SK-N-SH (cell line): ENCODE measurements around the gene TKTL1. TPM values are rescaled to one million over a fixed set of nuclear protein-coding genes. Genes with fewer than 3 reads are reported as not detected.

Experiments used
- GABPA ChIP-seq: IDR thresholded peaks from 2 replicates; pipeline ENCODE4 v1.4.0; 2012; ENCODE audit warnings: low read depth, mild to moderate bottlenecking
- GATA2 ChIP-seq: sonication (generic); formaldehyde crosslinking; IDR thresholded peaks from 2 replicates; pipeline ENCODE4 v1.5.0; 2020; ENCODE audit warnings: mild to moderate bottlenecking, missing genetic modification reagents
- JUND ChIP-seq: IDR thresholded peaks from 2 replicates; pipeline ENCODE4 v1.4.0; 2012
- MAX ChIP-seq: IDR thresholded peaks from 2 replicates; pipeline ENCODE4 v1.4.0; 2012; ENCODE audit warnings: low read depth
- NRF1 ChIP-seq: IDR thresholded peaks from 2 replicates; pipeline ENCODE4 v1.6.1; 2012; ENCODE audit warnings: low read depth, mild to moderate bottlenecking, low read length
- RAD21 ChIP-seq: IDR thresholded peaks from 2 replicates; pipeline ENCODE4 v1.6.1; 2012; ENCODE audit warnings: mild to moderate bottlenecking, low read length
- RXRA ChIP-seq: IDR thresholded peaks from 2 replicates; pipeline ENCODE4 v1.4.0; 2012; ENCODE audit warnings: low read depth, mild to moderate bottlenecking, borderline replicate concordance
- SIN3A ChIP-seq: IDR thresholded peaks from 2 replicates; pipeline ENCODE4 v1.6.1; 2012; ENCODE audit warnings: low read depth, mild to moderate bottlenecking, low read length, moderate library complexity, borderline replicate concordance
- TAF1 ChIP-seq: IDR thresholded peaks from 2 replicates; pipeline ENCODE4 v1.6.1; 2012; ENCODE audit warnings: low read depth, mild to moderate bottlenecking, low read length, moderate library complexity, borderline replicate concordance
- polyA plus RNA-seq, 3 experiments: library from polyadenylated mRNA; depleted of rRNA; stranded (reverse); fragments of >200 nt; gene quantifications; 2 replicates each; pipeline ENCODE4 v1.2.3, GENCODE V29; 2012
- TF ChIP-seq, protein P1 (sequence below): IDR thresholded peaks from 2 replicates; pipeline ENCODE4 v1.6.1; 2012; ENCODE audit warnings: mild to moderate bottlenecking, low read depth, low read length, moderate library complexity
- TF ChIP-seq, protein P2 (sequence below): IDR thresholded peaks from 2 replicates; pipeline ENCODE4; 2012
- TF ChIP-seq, protein P3 (sequence below): IDR thresholded peaks from 2 replicates; pipeline ENCODE4 v1.4.0; 2012; ENCODE audit warnings: low read depth, borderline replicate concordance

The TKTL1 gene
- polyA plus RNA-seq, 1 of the 3 experiments (the other 2 are of a cell fraction) = not detected

DNA sequence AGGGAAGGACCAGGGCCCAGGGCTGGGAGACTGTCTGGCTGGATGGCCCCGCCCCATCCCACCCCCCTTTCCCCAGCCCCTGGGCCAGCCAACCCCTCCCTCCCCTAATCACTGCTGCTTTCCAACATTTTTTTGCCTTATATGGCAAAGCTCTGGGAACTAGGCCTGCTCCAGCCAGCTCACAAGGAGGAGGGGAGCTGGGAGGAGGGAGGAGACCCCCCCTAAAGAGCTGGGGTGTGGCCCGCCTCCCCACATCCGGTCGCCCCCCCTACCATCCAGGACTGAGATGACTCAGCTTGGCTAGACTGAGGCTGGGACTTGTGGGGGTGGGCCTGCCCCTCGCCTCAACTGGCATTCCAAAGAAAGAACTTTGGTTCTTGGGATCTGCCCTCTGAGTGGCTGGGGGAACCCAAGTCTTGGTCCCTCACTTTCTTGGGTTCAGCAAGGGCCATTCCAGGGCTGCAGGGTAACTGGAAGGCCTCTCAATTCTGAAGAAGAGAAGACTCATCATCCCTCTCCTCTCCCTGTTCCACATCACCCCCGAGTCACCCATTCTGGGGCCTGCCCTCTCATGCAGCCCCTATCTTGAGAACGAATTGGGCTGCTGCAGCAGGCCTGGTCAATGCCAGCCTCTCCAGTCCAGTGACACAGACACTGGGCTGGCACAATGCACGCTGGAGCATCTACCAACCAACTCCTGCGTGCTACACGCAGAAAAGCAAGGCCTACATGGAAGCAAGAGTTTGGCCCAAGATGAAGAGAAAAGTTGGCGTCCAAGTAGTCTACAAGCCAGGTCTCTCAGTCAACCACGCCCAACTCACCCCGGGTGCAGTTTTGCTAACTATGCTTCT is 74.1 kb downstream of the TKTL1 start (continued):
- TF ChIP-seq, protein P1, sequence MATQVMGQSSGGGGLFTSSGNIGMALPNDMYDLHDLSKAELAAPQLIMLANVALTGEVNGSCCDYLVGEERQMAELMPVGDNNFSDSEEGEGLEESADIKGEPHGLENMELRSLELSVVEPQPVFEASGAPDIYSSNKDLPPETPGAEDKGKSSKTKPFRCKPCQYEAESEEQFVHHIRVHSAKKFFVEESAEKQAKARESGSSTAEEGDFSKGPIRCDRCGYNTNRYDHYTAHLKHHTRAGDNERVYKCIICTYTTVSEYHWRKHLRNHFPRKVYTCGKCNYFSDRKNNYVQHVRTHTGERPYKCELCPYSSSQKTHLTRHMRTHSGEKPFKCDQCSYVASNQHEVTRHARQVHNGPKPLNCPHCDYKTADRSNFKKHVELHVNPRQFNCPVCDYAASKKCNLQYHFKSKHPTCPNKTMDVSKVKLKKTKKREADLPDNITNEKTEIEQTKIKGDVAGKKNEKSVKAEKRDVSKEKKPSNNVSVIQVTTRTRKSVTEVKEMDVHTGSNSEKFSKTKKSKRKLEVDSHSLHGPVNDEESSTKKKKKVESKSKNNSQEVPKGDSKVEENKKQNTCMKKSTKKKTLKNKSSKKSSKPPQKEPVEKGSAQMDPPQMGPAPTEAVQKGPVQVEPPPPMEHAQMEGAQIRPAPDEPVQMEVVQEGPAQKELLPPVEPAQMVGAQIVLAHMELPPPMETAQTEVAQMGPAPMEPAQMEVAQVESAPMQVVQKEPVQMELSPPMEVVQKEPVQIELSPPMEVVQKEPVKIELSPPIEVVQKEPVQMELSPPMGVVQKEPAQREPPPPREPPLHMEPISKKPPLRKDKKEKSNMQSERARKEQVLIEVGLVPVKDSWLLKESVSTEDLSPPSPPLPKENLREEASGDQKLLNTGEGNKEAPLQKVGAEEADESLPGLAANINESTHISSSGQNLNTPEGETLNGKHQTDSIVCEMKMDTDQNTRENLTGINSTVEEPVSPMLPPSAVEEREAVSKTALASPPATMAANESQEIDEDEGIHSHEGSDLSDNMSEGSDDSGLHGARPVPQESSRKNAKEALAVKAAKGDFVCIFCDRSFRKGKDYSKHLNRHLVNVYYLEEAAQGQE = peak; percentile 56; the same call in 1 of the 2 replicates
- TF ChIP-seq MAX (peak; percentile 70; the same call in 1 of the 2 replicates), RAD21 (no peak), NRF1 (no peak), SIN3A (peak; percentile 72; the same call in 1 of the 2 replicates), TAF1 (peak; percentile 66; the same call in 1 of the 2 replicates), RXRA (peak; percentile 63), GABPA (peak; percentile 69), GATA2 (no peak), JUND (peak; percentile 88)
- TF ChIP-seq, protein P2, sequence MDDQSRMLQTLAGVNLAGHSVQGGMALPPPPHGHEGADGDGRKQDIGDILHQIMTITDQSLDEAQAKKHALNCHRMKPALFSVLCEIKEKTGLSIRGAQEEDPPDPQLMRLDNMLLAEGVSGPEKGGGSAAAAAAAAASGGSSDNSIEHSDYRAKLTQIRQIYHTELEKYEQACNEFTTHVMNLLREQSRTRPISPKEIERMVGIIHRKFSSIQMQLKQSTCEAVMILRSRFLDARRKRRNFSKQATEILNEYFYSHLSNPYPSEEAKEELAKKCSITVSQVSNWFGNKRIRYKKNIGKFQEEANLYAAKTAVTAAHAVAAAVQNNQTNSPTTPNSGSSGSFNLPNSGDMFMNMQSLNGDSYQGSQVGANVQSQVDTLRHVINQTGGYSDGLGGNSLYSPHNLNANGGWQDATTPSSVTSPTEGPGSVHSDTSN = peak; percentile 43
- TF ChIP-seq, protein P3, sequence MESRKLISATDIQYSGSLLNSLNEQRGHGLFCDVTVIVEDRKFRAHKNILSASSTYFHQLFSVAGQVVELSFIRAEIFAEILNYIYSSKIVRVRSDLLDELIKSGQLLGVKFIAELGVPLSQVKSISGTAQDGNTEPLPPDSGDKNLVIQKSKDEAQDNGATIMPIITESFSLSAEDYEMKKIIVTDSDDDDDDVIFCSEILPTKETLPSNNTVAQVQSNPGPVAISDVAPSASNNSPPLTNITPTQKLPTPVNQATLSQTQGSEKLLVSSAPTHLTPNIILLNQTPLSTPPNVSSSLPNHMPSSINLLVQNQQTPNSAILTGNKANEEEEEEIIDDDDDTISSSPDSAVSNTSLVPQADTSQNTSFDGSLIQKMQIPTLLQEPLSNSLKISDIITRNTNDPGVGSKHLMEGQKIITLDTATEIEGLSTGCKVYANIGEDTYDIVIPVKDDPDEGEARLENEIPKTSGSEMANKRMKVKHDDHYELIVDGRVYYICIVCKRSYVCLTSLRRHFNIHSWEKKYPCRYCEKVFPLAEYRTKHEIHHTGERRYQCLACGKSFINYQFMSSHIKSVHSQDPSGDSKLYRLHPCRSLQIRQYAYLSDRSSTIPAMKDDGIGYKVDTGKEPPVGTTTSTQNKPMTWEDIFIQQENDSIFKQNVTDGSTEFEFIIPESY = peak; percentile 80
